Measurements from ENCODE around the gene IFT122.
"Not testable (repeated sequence)": the region's sequence is repeated elsewhere in the genome, so short reads cannot be mapped to it uniquely, and the experiment has no call there.

The IFT122 gene

DNA sequence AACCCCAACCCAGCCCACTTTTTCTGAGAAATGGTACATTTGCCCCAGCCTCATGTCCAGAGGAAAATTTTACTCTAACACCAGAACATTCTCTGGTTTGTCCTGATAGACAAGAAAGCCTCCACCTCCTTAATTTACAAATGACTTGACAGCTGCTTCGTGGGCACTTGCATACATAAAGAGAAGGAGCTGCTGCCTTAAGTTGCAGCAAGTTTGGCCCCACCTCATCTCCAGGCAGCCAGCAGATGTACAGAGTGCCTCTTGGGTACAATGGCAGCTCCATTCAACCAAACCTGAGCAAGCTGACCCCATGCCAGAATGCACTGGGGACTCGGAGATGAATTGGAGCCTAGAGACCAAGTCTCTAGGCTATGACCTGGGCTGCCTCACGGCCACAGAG is 96.8 kb downstream of the IFT122 start:
- DNase-seq (ENCODE audit: low spot score): no peak

- DNase-seq (ENCODE audit: low spot score): no peak
Measured at GRCh38 chr3:129539206-129539605, 99.2 kb downstream of the IFT122 start.

- no peak for DNase-seq (ENCODE audit: low spot score)
Measured at GRCh38 chr3:129540776-129541516, 100.9 kb downstream of the IFT122 start.

DNA sequence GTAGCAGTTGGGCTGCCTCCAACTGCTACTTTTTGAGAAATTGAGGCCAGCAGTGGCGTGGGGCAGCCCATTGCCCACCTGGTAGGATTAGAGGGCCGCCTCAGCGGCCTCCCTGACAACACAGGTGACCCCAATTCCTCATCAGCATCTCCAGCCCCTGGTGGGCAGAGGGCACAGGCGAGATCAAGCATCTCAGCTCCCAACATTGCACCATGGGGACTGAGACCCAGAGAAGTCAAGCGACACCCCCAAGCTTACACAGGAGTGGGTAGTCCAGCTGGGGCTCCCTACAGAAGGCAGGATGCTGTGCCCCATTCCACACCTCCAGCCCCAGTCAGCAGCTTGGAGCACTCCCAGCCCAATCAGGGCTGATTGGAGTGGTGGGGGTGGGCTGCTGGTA is 102.7 kb downstream of the IFT122 start:
- no peak for DNase-seq (ENCODE audit: low spot score)

GRCh38 chr3:129543156-129543790 is 103.2 kb downstream of the IFT122 start, which contains the start of gene H1-8:
H1-8 (plus strand) TSS chr3:129543175; CDS start chr3:129543219, 44 bp downstream.
- no peak for DNase-seq (ENCODE audit: low spot score)

DNA sequence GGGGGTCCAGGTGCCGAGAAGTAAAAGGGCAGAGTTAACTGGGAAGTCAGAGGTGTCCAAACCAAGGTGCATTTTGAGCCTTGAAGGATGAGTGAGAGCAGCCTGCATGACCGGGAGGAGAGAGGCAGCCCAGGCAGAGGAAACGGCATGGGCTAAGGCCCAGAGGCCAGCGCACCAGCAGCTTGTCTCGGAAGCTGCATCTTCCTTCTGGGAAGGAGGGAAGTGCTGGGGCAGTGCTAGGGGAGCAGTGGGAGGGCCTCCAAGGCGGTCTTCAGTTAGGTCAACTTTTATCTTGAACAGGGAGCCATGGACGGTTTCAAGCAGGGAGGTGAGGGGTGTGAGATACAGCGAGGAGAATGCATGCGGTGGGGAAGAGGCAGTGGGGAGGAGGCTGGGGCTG is 104.0 kb downstream of the IFT122 start:
- no peak for DNase-seq (ENCODE audit: low spot score)

- not testable (repeated sequence) for DNase-seq (ENCODE audit: low spot score)
Measured at GRCh38 chr3:129545951-129546350, 105.9 kb downstream of the IFT122 start.

GRCh38 chr3:129547241-129547640 is 107.2 kb downstream of the IFT122 start:
- no peak for DNase-seq (ENCODE audit: low spot score)

GRCh38 chr3:129548104-129548965 is 108.3 kb downstream of the IFT122 start:
- no peak for DNase-seq (ENCODE audit: low spot score)

GRCh38 chr3:129549006-129549800 is 109.2 kb downstream of the IFT122 start:
- no peak for DNase-seq (ENCODE audit: low spot score)

GRCh38 chr3:129549805-129550204 is 109.8 kb downstream of the IFT122 start:
- no peak for DNase-seq (ENCODE audit: low spot score)

DNA sequence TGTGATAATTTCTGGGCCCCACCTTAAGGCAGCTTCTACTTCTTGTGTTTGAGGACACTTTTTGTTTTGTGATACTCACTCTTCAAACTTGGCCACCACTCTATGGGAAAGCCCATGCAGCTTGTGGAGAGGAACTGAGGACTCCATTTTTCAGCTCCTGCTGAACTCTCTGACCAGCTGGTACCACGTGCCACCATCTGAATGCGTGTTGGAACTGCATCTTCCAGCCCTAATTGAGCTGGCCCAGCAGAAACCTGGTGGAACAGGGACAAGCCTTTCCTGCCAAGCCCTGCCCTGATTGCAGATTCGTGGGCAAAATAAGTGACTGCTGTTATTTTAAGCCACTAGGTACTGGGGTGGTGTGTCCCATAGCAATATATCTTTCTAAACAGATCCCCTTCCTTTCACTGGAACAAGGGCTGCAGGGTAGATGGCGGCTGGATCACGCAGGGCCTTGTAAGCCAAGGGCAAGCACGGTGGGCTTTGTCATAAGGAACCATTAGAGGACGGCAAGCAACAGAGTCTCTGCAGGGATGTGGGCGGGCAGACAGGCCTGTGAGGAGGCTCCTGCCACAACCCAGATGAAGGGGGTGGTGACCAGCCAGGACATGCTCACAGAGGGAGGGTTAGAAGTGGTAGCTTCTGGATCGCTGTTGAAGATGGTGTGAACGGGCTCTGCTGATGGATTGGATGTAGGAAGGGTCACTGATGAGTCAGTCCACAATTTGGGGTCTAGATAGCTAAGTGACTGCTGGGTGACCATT is 112.4 kb downstream of the IFT122 start:
- DNase-seq (ENCODE audit: low spot score): no peak

- no peak for DNase-seq (ENCODE audit: low spot score)
Measured at GRCh38 chr3:129553171-129553570, 113.1 kb downstream of the IFT122 start.

DNA sequence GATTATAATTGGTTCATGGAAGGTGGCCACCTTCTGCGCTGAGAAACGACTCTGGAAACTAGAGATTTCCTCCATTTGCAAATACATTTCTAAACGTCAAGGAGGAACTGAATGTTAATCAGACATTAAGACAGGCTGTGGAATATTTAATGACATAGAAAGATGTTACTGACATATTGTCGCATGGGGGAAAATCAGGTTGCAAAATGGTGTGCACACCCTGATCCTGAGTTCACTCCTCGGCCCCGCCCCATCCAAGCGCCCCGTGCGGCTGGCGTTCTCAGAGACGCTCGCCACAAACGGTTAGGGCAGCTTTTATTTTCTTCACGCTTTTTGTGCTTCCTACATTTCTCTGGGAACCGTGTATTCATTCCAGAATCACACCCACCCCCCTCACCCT is 113.7 kb downstream of the IFT122 start:
- DNase-seq (ENCODE audit: low spot score): no peak

DNA sequence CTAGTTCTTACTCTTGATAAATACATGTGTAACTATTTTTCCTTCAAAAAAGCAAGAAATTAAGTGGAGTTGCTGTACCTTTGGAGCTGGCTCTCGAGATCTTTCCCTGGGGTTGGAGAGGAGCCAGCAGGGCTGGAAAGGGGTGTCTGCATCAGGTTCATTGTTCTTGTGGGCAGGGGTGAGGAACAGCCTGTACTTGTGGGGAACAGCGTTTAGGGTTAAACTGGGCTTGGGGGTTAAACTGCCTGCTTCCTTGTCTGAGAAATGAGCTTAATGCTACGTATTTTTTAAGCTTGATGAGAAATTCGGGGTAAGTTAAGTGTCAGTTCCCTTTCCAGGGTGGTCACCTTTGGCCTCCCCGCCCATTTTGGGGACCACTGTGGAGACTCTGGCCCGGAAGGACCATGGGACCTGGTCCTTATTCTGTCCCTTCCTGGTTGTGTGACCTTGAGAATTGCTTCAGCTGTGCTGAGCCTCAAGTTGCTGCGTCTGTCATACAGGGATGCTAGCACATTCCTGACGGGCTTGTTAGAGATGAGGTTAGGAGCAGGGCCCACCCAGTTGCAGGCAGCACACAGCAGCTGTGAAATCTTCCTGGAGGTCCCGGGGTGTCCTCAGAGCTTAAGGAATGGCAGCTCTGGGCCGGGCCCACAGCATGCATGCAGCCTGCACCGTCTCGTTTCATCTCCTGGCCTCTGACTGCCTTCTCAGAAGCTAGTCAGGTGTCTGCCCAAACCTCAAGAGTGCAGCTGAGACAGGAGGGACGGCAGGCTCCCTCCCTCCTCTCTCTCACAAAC is 114.5 kb downstream of the IFT122 start:
- no peak for DNase-seq (ENCODE audit: low spot score)

DNA sequence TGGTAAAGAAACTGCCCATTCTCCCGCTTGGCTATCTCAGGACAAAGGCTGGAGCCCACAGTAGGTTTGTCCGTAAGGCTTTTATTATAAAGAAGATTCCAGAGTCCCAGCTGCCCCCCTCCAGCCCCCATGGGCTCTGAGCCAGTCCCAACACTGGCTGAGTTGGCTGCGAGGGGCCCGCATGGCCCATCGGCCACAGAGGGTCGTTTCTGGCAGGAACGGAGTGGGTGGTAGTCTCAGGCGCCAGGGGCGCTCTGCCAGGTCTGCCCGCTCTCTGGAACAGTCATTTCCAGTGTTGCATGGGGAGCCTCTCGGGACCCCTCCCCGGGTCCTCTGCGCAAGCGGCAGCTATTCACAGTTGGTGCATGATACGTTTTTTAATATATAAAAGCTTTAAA is 115.1 kb downstream of the IFT122 start:
- no peak for DNase-seq (ENCODE audit: low spot score)

GRCh38 chr3:129555616-129556357 is 115.8 kb downstream of the IFT122 start:
- DNase-seq (ENCODE audit: low spot score): no peak

DNA sequence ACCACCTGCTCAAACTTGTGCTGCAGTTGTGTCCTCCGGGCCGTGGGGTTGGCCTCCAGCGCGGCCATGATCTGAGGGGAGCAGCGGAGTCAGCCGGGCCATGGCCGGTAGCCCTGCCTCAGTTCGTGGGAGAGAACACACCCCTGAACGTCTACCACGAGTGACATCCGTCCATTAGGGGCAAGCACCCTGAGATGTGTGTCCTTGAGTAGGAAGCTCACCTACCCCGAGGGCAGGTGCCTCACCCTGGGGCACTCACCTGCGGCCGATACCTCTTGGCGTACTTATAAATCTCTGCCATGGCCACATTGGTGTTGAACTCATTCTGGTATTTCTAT is 116.3 kb downstream of the IFT122 start:
- DNase-seq (ENCODE audit: low spot score): no peak

DNA sequence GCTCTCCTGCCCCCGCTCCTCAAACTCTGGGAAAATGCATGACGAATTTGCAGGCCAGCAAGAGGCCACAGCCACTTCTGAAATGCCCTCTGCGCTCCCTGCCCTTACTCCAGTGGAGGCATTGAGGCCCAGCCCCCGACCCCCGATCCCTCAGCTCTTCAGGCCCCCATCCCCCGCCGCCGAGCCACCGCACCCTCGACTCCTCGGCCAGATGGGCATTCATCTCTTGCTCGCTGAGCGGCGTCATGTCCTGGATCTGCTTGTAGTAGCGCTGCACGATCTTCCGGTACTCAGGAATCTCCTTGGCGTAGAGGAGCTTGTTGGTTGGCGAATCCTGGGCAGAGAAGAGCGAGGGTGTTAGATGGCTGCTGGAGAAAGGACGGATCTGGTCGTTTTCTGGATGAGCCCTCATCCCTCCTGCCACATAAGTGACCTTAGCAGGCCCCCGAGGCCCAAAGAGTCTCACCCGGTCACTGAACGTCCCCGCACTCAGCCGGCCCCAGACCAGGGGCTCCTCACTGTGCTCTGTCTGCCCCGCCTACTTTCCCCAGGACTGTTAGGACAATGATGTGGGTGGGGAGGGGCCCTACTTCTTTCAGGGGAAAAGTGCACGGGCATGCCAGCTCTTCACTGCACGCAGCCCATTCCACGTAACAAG is 117.0 kb downstream of the IFT122 start:
- DNase-seq (ENCODE audit: low spot score): no peak
